ENCODE data around the gene LARP4B.

The LARP4B gene

GRCh38 chr10:818526-819220 lies 112.8 kb downstream of the LARP4B start:
- Histone ChIP-seq H3K4me3 (ENCODE audit: low read depth, low read length) (no peak overlapping the region), H3K9ac (ENCODE audit: low read depth, low read length) (no peak overlapping the region), H3K36me3 (ENCODE audit: control insufficient read depth, insufficient read depth, low read length) (peaks cover 78% of the 10 kb centered on the region), H3K4me1 (ENCODE audit: control insufficient read depth, insufficient read depth, low read length) (no peaks in the 10 kb centered on the region), H3K27me3 (ENCODE audit: control insufficient read depth, insufficient read depth, low read length) (no peaks in the 10 kb centered on the region), H3K9me3 (ENCODE audit: control insufficient read depth, insufficient read depth, low read length) (no peaks in the 10 kb centered on the region)

GRCh38 chr10:818010-818409 lies 113.5 kb downstream of the LARP4B start:
- Histone ChIP-seq H3K36me3 (ENCODE audit: control insufficient read depth, insufficient read depth, low read length) (peaks cover 72% of the 10 kb centered on the region), H3K4me1 (ENCODE audit: control insufficient read depth, insufficient read depth, low read length) (no peaks in the 10 kb centered on the region), H3K27me3 (ENCODE audit: control insufficient read depth, insufficient read depth, low read length) (no peaks in the 10 kb centered on the region), H3K9ac (ENCODE audit: low read depth, low read length) (no peak overlapping the region), H3K4me3 (ENCODE audit: low read depth, low read length) (no peak overlapping the region), H3K9me3 (ENCODE audit: control insufficient read depth, insufficient read depth, low read length) (no peaks in the 10 kb centered on the region)

GRCh38 chr10:817371-817770 lies 114.1 kb downstream of the LARP4B start:
- no peak overlapping the region for H3K9ac ChIP-seq (ENCODE audit: low read depth, low read length)
- no peaks in the 10 kb centered on the region for H3K4me1 ChIP-seq (ENCODE audit: control insufficient read depth, insufficient read depth, low read length)
- no peak overlapping the region for H3K4me3 ChIP-seq (ENCODE audit: low read depth, low read length)
- H3K9me3 ChIP-seq (ENCODE audit: control insufficient read depth, insufficient read depth, low read length): no peaks in the 10 kb centered on the region
- peaks cover 71% of the 10 kb centered on the region for H3K36me3 ChIP-seq (ENCODE audit: control insufficient read depth, insufficient read depth, low read length)
- H3K27me3 ChIP-seq (ENCODE audit: control insufficient read depth, insufficient read depth, low read length): no peaks in the 10 kb centered on the region

GRCh38 chr10:816958-817357 lies 114.5 kb downstream of the LARP4B start:
- H3K9ac ChIP-seq (ENCODE audit: low read depth, low read length): no peak overlapping the region
- no peaks in the 10 kb centered on the region for H3K27me3 ChIP-seq (ENCODE audit: control insufficient read depth, insufficient read depth, low read length)
- H3K4me3 ChIP-seq (ENCODE audit: low read depth, low read length): no peak overlapping the region
- H3K36me3 ChIP-seq (ENCODE audit: control insufficient read depth, insufficient read depth, low read length): peaks cover 66% of the 10 kb centered on the region
- no peaks in the 10 kb centered on the region for H3K9me3 ChIP-seq (ENCODE audit: control insufficient read depth, insufficient read depth, low read length)
- H3K4me1 ChIP-seq (ENCODE audit: control insufficient read depth, insufficient read depth, low read length): no peaks in the 10 kb centered on the region

- H3K4me3 ChIP-seq (ENCODE audit: low read depth, low read length): no peak overlapping the region
- H3K36me3 ChIP-seq (ENCODE audit: control insufficient read depth, insufficient read depth, low read length): peaks cover 61% of the 10 kb centered on the region
- no peak overlapping the region for H3K9ac ChIP-seq (ENCODE audit: low read depth, low read length)
Measured at GRCh38 chr10:816091-816477, 115.4 kb downstream of the LARP4B start.

GRCh38 chr10:815338-816090 lies 116.0 kb downstream of the LARP4B start:
- Histone ChIP-seq H3K9ac (ENCODE audit: low read depth, low read length) (no peak overlapping the region), H3K36me3 (ENCODE audit: control insufficient read depth, insufficient read depth, low read length) (peaks cover 60% of the 10 kb centered on the region), H3K27me3 (ENCODE audit: control insufficient read depth, insufficient read depth, low read length) (no peaks in the 10 kb centered on the region), H3K9me3 (ENCODE audit: control insufficient read depth, insufficient read depth, low read length) (no peaks in the 10 kb centered on the region), H3K4me3 (ENCODE audit: low read depth, low read length) (no peak overlapping the region), H3K4me1 (ENCODE audit: control insufficient read depth, insufficient read depth, low read length) (no peaks in the 10 kb centered on the region)

More at GRCh38 chr10:816091-816477, 115.4 kb downstream of the LARP4B start:
- no peaks in the 10 kb centered on the region for H3K27me3 ChIP-seq (ENCODE audit: control insufficient read depth, insufficient read depth, low read length)
- H3K4me1 ChIP-seq (ENCODE audit: control insufficient read depth, insufficient read depth, low read length): no peaks in the 10 kb centered on the region
- H3K9me3 ChIP-seq (ENCODE audit: control insufficient read depth, insufficient read depth, low read length): no peaks in the 10 kb centered on the region

GRCh38 chr10:814536-815302 lies 116.8 kb downstream of the LARP4B start:
- no peak overlapping the region for H3K4me3 ChIP-seq (ENCODE audit: low read depth, low read length)
- H3K4me1 ChIP-seq (ENCODE audit: control insufficient read depth, insufficient read depth, low read length): no peaks in the 10 kb centered on the region
- no peaks in the 10 kb centered on the region for H3K9me3 ChIP-seq (ENCODE audit: control insufficient read depth, insufficient read depth, low read length)
- H3K36me3 ChIP-seq (ENCODE audit: control insufficient read depth, insufficient read depth, low read length): peaks cover 53% of the 10 kb centered on the region
- no peak overlapping the region for H3K9ac ChIP-seq (ENCODE audit: low read depth, low read length)
- H3K27me3 ChIP-seq (ENCODE audit: control insufficient read depth, insufficient read depth, low read length): no peaks in the 10 kb centered on the region

GRCh38 chr10:813286-813685 lies 118.2 kb downstream of the LARP4B start:
- no peak overlapping the region for H3K4me3 ChIP-seq (ENCODE audit: low read depth, low read length)
- H3K27me3 ChIP-seq (ENCODE audit: control insufficient read depth, insufficient read depth, low read length): no peaks in the 10 kb centered on the region
- H3K36me3 ChIP-seq (ENCODE audit: control insufficient read depth, insufficient read depth, low read length): peaks cover 44% of the 10 kb centered on the region
- H3K9ac ChIP-seq (ENCODE audit: low read depth, low read length): no peak overlapping the region
- H3K4me1 ChIP-seq (ENCODE audit: control insufficient read depth, insufficient read depth, low read length): no peaks in the 10 kb centered on the region
- H3K9me3 ChIP-seq (ENCODE audit: control insufficient read depth, insufficient read depth, low read length): no peaks in the 10 kb centered on the region

- Histone ChIP-seq H3K9ac (ENCODE audit: low read depth, low read length) (no peak overlapping the region), H3K4me3 (ENCODE audit: low read depth, low read length) (no peak overlapping the region), H3K27me3 (ENCODE audit: control insufficient read depth, insufficient read depth, low read length) (no peaks in the 10 kb centered on the region), H3K4me1 (ENCODE audit: control insufficient read depth, insufficient read depth, low read length) (no peaks in the 10 kb centered on the region), H3K9me3 (ENCODE audit: control insufficient read depth, insufficient read depth, low read length) (no peaks in the 10 kb centered on the region), H3K36me3 (ENCODE audit: control insufficient read depth, insufficient read depth, low read length) (peaks cover 41% of the 10 kb centered on the region)
Measured at GRCh38 chr10:812787-813186, 118.7 kb downstream of the LARP4B start.

GRCh38 chr10:811379-812175 lies 119.9 kb downstream of the LARP4B start:
- no peak overlapping the region for H3K9ac ChIP-seq (ENCODE audit: low read depth, low read length)
- H3K27me3 ChIP-seq (ENCODE audit: control insufficient read depth, insufficient read depth, low read length): no peaks in the 10 kb centered on the region
- H3K9me3 ChIP-seq (ENCODE audit: control insufficient read depth, insufficient read depth, low read length): no peaks in the 10 kb centered on the region
- peaks cover 34% of the 10 kb centered on the region for H3K36me3 ChIP-seq (ENCODE audit: control insufficient read depth, insufficient read depth, low read length)
- H3K4me3 ChIP-seq (ENCODE audit: low read depth, low read length): no peak overlapping the region
- H3K4me1 ChIP-seq (ENCODE audit: control insufficient read depth, insufficient read depth, low read length): no peaks in the 10 kb centered on the region

- peaks cover 35% of the 10 kb centered on the region for H3K36me3 ChIP-seq (ENCODE audit: control insufficient read depth, insufficient read depth, low read length)
Measured at GRCh38 chr10:810351-810846, 121.1 kb downstream of the LARP4B start.

More at GRCh38 chr10:810351-810846, 121.1 kb downstream of the LARP4B start:
- no peaks in the 10 kb centered on the region for H3K4me1 ChIP-seq (ENCODE audit: control insufficient read depth, insufficient read depth, low read length)
- H3K9me3 ChIP-seq (ENCODE audit: control insufficient read depth, insufficient read depth, low read length): no peaks in the 10 kb centered on the region
- H3K27me3 ChIP-seq (ENCODE audit: control insufficient read depth, insufficient read depth, low read length): no peaks in the 10 kb centered on the region
- H3K9ac ChIP-seq (ENCODE audit: low read depth, low read length): no peak overlapping the region
- no peak overlapping the region for H3K4me3 ChIP-seq (ENCODE audit: low read depth, low read length)
